Measurements from ENCODE around the gene SPZ1. TPM values are rescaled to one million over a fixed set of nuclear protein-coding genes. Genes with fewer than 3 reads are reported as not detected.

The SPZ1 gene
- total RNA-seq, 1 donor from 2014 or later: not detected

GRCh38 chr5:80368661-80369480 lies 49.1 kb downstream of the SPZ1 start:
- Mint-ChIP-seq H3K36me3 (ENCODE audit: low read depth) (peaks cover 12% of the 10 kb centered on the region), H3K9me3 (peaks cover 11% of the 10 kb centered on the region), H3K4me3 (no peak overlapping the region), H3K4me1 (peaks cover 46% of the 10 kb centered on the region), H3K27me3 (ENCODE audit: low read depth) (no peaks in the 10 kb centered on the region), H3K27ac (ENCODE audit: unreplicated experiment) (no peak overlapping the region)
- no peak for TF ChIP-seq CTCF (conservative IDR thresholded peaks at IDR 0.05)
- no peak for DNase-seq (ENCODE audit: low read depth, low spot score)

- Mint-ChIP-seq H3K4me3 (no peak overlapping the region), H3K27me3 (ENCODE audit: low read depth) (no peaks in the 10 kb centered on the region), H3K4me1 (peaks cover 48% of the 10 kb centered on the region), H3K9me3 (peaks cover 11% of the 10 kb centered on the region), H3K36me3 (ENCODE audit: low read depth) (peaks cover 12% of the 10 kb centered on the region), H3K27ac (ENCODE audit: unreplicated experiment) (no peak overlapping the region)
- TF ChIP-seq CTCF (conservative IDR thresholded peaks at IDR 0.05): no peak
- DNase-seq (ENCODE audit: low read depth, low spot score): no peak
Measured at GRCh38 chr5:80369521-80369920, 49.7 kb downstream of the SPZ1 start.

- Mint-ChIP-seq H3K36me3 (ENCODE audit: low read depth) (peaks cover 12% of the 10 kb centered on the region), H3K4me3 (no peak overlapping the region), H3K27me3 (ENCODE audit: low read depth) (no peaks in the 10 kb centered on the region), H3K27ac (ENCODE audit: unreplicated experiment) (peak overlapping the region; percentile 89), H3K4me1 (peaks cover 48% of the 10 kb centered on the region), H3K9me3 (peaks cover 10% of the 10 kb centered on the region)
- no peak for TF ChIP-seq CTCF (conservative IDR thresholded peaks at IDR 0.05)
- DNase-seq (ENCODE audit: low read depth, low spot score): no peak
Measured at GRCh38 chr5:80370390-80370789, 50.6 kb downstream of the SPZ1 start.

Other genes starting within 250 kb of the SPZ1 start
- gene SERINC5, start 64.0 kb upstream of the SPZ1 start, total RNA-seq: 7.9 and 8.3 TPM in 2 replicates
- 65.2 and 71.4 TPM in 2 replicates for gene ZFYVE16, start 88.1 kb downstream of the SPZ1 start, total RNA-seq
- gene FAM151B, start 168.1 kb downstream of the SPZ1 start, total RNA-seq: 1.9 and 2.0 TPM in 2 replicates

Data from neural crest cell (in vitro differentiated cells).